CD4-positive, alpha-beta T cell treated with Interleukin-1 beta for 1 hour (primary cell): ENCODE results near the gene FAM124B.

ENCODE experiments used
- DNase-seq, 2 donors: peaks; one replicate each; pipeline ENCODE4 v3.0.0-alpha.2; 2020 to 2022

Gene FAM124B

DNA sequence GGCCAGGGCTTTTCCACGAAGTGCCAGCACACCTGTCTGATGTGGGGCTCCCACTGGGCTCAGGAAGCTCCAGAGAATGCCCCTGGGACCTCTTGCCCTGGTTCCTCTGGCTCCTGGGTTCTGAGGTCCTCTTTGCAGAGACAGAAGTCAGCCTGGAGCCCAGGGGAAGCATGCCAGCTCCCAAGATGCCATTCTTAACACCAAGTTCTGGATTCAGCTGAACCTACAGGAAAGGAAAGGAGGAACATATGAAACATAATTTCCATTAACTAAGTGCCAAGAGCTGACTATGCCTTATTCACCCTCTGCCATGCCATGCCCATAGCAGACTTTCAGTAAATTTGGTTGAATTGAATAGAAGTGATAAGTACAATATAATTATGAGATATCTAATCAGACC is 21.9 kb downstream of the FAM124B start:
- no peak for DNase-seq

DNA sequence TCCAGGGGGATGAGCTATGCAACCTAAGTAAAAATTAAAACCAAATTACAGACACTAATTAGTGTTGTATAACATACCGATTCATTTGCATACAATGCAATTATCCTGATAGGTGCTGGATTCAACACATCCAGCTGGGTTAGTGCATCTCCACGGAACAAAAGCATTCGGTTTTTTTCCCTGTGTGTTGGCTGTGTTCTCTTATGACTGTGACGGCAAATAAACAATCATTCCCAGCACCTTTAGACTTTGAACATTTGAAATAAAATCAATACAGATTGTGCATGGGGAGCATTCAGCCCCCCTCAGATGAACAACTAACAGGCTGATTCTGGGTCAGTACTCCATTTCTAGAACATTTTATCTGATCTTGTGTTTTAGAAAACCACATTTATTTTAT is 22.7 kb downstream of the FAM124B start:
- DNase-seq, result no peak

DNA sequence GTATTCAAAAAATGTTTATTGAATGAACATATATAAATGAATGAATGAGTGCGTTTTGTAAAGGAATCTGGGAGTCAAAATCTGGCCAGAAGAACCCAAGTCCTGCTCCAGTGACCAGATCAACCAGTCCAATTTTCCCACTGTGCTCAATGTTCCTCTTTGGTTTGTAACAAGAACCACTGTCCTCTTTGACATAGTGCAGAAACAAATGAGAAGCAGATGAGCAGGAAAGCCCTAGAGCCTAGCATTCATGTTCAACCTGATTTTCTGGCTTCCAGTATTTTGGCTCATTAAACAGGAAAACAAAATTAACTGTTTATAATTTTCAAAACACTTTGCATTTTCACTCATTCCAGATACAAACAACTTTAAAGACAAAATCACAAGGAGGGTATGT is 23.2 kb downstream of the FAM124B start:
- no peak for DNase-seq

DNA sequence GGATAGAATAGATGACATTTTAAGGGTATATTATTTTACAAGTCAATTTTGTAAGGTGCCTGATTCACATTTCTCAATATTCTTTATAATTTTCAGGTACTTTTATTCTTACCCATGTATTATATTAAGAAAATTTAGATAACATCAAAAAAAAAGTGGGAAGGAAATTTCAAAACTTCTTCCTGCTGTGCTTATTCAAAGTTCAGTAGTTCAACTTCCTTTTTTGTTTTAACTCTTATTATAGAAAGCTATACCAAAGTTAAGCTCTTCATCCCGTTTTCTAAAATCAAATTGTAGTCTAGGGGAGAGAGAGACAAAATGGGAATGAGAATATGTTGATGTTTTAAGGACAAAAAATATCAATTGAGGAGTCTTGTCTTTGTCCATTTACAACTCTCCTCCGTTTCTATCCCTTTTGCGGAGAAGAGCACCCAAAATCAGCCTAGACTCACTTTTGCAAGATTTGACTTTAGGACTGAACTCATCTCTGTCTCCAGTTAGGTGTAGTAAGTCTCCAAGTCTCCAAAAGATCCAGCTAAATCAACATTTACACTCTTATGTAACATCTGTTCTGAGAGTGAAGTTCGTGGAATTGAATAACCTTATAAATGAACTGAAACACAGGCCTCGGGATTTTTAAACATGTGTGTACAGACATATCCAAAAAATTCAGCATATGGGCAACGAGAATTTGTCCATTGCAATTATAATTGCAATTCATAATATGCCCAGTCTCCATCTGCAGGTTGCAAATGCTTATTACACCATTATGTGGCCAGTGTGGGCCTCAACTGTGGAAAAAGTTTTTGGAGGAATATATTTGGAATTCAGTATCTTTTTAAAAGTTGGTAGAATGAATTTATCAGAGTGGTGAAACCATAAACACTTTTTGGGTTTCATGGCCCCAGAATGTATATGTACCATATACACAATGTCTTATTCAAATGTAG is 23.9 kb downstream of the FAM124B start:
- no peak for DNase-seq

DNA sequence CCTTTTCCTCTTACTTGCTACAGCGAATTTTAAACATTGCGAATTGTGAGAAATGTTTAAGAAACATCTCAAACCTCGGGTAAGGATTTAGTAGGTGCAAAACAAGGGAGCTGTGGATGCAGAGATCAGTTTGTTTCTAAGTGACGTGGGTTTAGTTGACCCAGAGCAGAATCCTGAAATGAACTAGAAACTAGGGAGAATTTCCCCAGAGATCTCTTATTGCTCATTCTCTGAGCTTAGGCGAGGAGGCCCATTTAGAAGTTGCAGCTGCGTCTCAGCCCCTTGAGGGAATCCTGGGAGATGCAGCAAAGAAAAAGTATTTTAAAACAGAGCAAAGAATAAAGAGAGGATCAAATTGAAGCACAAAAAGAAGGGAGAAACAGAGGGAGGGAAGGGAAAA is 29.3 kb downstream of the FAM124B start:
- DNase-seq, result no peak

DNA sequence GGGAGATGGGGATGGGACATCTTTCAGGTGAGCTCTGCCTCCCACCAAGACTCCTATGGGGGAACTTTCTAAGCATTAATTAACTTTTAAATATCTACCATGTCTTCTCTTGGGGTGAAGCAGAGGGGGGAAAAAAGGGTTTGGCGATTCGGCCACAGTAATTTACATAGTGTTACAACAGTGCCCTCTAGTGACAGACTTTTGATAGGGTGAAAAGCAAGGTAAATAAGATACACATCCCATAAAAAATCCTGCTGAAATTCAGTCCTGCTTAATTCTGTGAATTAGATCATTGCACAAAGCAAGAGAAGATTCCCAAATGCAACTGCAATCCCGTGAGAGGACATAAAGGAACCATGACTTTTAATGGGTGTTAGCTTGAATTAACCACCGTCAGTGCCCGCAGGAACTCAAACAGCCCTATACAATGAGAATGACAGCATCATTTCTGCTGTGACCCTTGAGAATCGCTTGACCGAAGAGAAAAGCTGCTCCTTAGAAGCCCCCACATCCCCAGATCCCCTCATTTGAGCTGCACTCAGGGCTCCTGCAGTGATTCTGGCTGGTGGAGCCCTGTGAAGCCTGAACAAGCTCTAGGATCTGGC is 32.8 kb downstream of the FAM124B start:
- peak in 1 of 2 donors; percentile 38 for DNase-seq

DNA sequence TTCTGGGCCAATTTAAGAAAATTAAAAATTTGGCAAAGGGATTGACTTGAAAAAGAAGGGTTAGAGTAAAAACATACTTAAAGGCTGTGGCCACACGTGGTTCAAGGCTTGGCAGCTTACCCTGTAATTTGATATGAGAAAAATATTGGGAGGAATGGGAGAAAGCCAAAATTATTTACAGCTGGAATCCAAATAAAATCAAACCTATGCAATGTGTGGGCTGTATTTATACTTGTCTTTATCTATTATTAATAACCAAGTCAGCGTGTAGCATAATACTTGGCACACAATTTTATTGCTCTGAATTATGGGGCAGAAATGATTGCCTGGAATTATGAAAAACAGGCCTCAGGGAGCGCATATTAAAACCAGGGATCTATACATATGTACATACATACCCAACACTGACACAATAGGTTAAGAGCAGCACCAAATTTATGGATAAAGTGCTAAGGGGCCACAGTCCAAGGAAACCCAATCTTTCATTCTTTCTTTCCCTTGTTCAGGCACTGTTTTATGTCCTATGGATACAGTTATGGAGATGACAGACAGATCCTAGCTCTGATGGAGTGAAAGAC is 35.6 kb downstream of the FAM124B start:
- no peak for DNase-seq

DNA sequence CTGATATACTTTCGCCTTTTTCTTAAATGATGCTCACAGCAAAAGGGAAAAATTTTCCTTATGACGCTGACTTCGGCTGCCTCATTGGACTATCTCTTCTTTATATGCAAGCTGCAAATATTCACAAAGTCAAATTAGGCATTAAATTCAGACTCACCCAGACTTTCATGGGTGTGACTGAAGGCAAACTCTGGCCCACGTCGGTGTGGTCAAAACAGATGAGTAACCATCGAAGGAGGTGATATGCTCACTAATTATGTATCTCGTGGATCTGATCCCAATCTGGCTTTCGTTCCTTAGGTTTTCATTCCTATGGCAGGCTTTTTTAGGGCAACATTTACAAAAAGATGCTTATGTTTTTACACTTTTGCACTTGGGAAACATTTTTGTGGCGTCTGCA is 36.6 kb downstream of the FAM124B start:
- no peak for DNase-seq

DNA sequence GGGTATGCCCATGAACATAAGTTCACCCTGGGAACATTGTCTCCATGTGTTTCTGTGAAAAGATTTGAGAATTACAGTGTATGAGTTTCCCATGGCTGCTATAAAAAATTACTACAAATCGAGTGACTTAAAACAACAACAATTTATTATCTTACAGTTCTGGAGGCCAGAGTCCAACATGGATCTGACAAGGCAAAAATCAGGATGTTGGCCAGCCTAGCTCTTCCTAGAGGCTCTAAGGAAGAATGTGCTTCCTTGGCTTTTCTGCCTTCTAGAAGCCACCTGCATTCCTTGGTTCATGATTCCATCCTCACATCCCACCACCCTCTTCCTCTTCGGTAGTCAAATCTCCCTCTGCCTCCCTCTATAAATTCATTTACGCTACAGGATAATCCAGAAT is 38.6 kb downstream of the FAM124B start:
- DNase-seq, result no peak

DNA sequence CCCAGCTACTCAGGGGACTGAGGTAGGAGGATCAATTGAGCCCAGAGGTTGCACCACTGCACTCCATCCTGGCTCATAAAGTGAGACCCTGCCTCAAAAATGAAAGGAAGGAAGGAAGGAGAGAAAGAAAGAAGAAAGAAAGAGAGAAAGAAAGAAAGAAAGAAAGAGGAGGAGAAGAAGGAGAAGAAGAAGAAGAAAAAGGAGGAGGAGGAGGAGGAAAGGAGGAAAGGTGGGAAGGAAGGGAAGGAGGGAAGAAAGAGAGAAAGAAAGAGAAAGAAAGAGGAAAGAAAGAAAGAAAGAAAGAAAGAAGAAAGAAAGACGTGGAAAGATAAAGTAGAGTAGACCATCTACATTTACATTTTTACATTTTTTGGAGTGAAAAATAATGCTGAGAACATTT is 39.8 kb downstream of the FAM124B start:
- DNase-seq, result no peak

DNA sequence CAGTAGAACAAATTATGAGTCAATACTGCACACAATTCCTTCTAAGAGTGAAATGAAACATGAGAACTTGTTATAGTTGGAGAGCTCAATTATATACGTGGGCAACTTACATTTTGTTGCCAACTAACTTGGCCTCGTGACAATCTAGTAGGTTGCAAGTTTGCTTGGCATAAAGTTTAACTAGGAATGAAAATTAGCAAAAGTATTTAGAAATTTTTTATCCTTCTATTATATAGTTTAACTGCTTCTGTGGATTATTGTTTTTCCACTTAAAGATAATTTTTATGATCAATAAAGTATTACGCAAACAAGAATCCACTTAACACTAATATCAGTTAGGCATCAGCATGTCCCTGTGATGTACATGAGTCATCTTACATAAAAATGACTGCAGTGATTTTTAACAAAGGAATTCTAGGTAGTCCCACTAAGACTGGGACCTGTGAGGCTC is 41.1 kb downstream of the FAM124B start:
- DNase-seq, result no peak

DNA sequence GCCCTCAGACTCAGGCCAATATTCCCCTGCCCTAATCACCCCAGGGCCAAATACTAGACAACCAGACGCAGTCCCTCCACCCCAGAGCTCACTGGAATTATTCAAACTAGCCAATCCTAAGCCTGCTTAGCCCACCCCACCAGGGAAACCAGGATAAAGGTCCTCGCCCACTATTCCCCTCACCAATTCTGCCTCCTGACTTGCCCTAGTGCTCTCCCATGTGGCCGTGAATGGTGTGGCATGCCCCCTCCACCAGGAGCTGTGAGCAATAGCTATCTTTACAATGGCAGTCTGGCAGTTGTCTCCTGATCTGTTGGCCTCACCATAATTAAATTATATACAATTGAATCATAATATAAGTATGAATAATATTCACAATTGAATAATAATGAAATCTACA is 42.3 kb downstream of the FAM124B start:
- no peak for DNase-seq

DNA sequence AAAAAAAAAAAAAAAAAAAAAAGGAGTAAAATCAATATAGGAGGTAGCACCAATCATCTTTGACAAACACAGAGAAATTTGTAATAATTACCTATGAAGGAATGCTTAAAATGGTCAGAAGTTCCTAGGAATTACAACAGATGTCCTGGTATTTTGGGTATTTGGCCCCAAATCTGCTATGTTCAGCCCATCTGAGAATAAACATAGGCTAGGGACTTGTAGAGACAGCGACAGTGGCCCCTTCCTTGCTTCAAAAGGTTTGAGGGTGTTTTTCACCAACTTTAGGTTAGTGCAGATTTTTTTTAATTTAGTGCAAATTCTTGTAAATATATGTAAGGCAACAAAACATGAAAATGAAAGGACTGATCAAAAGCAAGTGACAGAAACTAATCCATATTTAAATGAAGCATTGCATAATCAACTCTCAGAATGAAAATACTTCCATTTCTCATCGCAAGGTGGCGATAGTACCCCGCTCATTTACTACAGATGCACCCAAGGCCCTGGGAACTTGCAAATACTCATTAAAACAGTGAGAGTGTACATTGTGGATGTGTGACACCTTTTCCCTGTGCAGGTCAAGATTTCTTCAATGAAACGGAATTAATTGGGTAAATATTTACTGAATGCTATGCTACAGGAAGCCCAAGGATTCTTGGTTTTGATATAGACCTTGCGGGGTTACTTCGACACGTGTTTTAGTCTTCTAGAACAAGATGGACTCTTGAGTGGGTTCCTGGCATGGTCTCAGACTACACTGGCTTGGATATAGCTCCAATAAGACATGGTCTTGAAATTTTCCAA is 44.6 kb downstream of the FAM124B start:
- peak; percentile 33 to 66 for DNase-seq

DNA sequence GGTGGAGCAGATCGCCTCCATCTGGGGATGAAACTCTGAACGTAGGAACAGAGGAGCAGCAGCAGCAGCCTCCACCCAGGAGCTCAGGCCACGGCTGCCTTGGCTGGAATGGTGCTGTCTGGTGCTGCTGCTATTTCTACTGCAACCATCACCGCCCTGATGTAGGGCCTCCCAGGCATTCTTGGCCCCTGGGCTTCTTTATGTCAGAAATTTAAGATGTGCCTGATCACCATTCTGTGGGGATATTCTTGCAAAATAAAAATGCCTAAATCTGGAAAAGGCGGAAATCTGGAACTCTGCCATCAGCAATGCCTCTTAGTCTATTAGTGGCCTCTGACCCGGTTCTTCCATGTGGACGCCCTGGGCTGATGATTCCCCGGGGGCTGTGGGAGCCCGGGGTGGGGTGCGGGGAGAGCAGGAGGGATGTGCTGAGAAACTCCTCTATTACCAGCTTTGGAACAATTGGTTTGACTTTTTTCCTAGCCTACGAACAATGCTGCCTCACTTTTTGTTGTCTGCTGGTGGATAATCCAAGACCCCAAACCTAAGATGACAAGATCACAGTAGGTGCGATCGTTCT is 47.2 kb downstream of the FAM124B start:
- DNase-seq, result no peak

DNA sequence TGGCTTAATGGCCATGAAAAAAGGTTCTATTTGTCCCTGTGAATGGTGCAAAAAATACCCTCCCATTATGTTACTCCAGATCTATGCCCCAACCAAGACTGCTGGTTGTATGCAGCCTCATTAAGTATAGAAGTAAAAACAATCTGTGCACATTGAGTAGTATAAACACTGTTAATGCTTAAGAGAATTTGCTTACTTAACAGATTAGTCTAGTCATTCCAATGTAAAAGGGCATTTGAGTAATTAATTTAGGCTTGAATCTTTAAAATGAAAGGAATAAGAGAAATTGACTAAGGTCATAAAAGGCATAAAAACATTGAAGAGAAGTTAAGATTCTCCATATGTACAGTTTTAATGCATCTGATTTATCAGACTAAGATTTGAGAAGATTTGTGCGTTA is 51.2 kb downstream of the FAM124B start:
- DNase-seq, result no peak

DNA sequence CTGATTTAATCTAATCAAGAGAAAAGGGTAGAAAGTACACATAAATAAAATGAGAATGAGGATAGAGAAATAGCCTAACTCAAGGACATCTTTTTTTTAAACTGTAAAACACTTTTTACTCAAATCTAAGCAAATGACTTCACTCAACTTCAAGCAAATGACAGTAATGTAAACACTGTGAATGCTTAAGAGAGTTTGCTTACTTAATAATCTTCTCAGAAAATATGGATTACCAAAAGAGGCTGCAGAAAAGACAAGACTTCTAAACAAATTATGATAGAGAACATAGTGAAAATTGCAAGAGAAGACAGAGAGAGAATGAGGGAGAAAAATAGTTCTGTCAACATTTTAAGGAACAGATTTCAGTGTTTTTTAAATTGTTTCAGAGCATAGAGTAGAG is 52.5 kb downstream of the FAM124B start:
- no peak for DNase-seq

DNA sequence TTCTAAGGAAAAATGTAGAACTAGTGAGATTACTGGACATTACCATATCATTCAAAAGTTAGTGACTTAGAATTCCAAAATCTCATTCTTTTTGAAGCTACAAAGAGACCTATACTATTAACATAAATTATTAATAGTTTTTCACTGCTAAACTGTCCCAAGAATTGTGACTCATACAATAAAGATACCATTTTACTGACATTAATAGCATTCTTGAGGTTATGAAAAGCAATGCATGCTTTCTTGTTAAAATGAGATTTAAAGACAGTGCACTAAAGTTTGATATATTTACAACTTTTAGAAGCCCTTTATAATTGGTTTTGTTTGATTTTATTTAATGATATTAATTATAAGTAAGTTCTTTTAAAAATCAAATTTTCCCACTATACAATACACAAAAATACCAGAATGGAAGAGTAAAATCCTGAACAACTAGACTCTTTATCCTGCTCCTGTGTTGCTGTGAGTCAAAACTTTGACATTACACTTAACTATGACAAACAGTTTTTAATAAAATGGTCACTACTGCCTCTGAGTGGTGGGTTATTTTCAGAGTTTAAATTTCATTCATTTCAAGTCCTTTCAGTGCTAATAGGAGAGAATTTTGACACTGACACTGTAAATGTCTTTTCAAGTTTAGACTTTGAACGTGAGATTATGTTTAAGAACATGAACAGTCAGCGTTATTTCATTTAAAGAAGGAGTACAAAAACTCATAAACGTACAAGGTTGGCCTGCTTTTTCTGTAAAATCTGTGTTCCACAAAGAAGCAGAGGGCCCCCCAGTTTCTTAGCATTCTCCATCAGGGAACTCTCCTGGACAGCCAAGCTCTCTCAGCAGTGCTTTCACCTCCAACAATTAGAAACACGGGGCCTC is 54.5 kb downstream of the FAM124B start:
- DNase-seq, result no peak

DNA sequence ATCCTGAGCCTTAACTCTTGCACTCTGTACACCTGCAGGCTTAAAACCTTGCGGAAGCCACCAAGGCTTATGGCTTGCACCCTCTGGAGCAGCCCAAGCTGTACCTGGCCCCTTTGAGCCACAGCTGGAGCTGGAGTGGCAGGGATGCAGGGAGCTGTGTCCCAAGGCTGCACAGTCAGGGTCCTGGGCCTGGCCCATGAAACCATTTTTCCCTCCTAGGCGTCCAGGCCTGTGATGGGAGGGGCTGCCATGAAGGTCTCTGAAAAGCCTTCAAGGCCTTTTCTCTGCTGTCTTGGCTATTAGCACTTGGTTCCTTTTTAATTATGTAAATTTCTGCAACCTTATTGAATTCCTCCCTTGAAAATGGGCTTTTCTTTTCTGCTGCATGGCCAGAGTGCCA is 56.4 kb downstream of the FAM124B start:
- no peak for DNase-seq

DNA sequence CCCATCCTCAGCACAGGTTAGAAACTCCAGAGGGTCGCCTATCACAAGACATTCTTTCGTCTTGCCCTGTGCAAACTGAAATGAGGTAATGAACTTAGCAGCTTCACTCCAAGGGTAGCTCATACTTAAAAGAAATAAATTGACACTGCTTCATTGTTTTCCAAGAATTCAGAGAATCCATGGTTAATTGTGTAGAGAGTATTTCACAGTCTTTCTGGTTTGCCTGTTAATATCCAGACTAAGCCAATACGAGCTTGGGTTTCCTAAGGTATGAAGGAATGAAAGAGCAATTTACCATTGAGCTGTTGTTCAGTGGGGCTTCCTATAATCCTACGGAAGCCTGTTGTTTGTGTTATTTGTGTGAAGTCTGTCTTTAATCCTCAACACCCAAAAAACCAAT is 58.7 kb downstream of the FAM124B start:
- no peak for DNase-seq

DNA sequence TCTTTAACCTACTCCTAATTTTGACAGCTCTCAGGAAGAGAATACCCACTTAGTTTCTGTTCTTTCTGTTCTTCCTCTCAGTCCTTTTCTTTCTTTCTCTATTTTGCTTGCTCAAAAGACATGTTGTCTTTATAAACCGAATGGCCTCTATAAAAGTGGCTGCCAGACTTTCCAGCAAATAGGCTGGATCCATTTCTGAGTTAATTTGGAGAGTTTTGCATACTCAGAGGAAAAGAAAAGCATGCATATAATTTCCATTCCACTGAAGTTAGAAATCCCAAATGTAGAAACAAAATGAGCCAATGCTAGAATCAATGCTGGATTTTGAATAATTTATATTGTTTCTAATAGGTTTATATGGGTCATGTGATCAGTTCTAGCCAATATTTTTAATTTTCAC is 65.9 kb downstream of the FAM124B start:
- no peak for DNase-seq

DNA sequence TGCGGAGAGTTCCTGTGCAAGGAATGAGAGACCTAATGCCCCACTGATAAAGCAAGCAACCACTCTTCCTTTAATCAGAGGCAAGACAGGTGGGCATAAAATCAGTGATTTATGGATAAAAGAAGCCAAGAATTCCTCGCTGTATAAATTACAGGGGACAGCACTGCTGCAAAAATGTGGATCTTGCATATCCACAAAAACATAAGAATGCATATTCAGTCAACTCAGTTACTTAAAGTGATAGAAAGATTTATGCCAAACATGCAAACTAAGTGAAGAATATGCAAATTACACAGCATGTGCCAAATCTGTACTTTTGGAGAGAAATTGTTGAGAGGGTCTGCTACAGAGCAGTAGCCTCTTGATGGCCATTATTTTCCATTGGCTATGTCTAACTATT is 67.2 kb downstream of the FAM124B start:
- DNase-seq, result no peak
